Jurkat, Clone E6-1 (cell line): ENCODE data around the gene CAMTA1.
"Not testable (repeated sequence)": the region's sequence is repeated elsewhere in the genome, so short reads cannot be mapped to it uniquely, and the experiment has no call there.

Experiments
- DNase-seq: peaks from one replicate; pipeline ENCODE4 v3.0.0-alpha.2; 2011; ENCODE audit warnings: low read depth, low spot score
- H3K4me3 ChIP-seq: 2 replicates; pipeline ENCODE4 v1.5.1; 2011; ENCODE audit warnings: mild to moderate bottlenecking, low read length, control low read depth, moderate library complexity

Gene CAMTA1

GRCh38 chr1:6801966-6802365 is 16.7 kb downstream of the CAMTA1 start:
- no peak for DNase-seq

GRCh38 chr1:6802454-6802853 is 17.2 kb downstream of the CAMTA1 start:
- DNase-seq, result no peak
- no peak overlapping the region for H3K4me3 ChIP-seq

More at GRCh38 chr1:6801966-6802365, 16.7 kb downstream of the CAMTA1 start:
- no peak overlapping the region for H3K4me3 ChIP-seq

GRCh38 chr1:6802893-6803292 is 17.6 kb downstream of the CAMTA1 start:
- H3K4me3 ChIP-seq, result no peak overlapping the region
- no peak for DNase-seq

- no peak overlapping the region for H3K4me3 ChIP-seq
- no peak for DNase-seq
Measured at GRCh38 chr1:6803357-6803756, 18.1 kb downstream of the CAMTA1 start.

- H3K4me3 ChIP-seq, result no peak overlapping the region
- DNase-seq, result no peak
Measured at GRCh38 chr1:6805004-6805416, 19.8 kb downstream of the CAMTA1 start.

GRCh38 chr1:6807782-6808181 is 22.5 kb downstream of the CAMTA1 start:
- no peak for DNase-seq
- no peak overlapping the region for H3K4me3 ChIP-seq

- no peak overlapping the region for H3K4me3 ChIP-seq
- no peak for DNase-seq
Measured at GRCh38 chr1:6809461-6809860, 24.2 kb downstream of the CAMTA1 start.

- not testable (repeated sequence) for H3K4me3 ChIP-seq, DNase-seq
Measured at GRCh38 chr1:6810146-6810734, 25.0 kb downstream of the CAMTA1 start.

GRCh38 chr1:6811583-6811982 is 26.3 kb downstream of the CAMTA1 start:
- no peak overlapping the region for H3K4me3 ChIP-seq
- no peak for DNase-seq

- no peak for DNase-seq
- no peak overlapping the region for H3K4me3 ChIP-seq
Measured at GRCh38 chr1:6813165-6813564, 27.9 kb downstream of the CAMTA1 start.

GRCh38 chr1:6815726-6816125 is 30.5 kb downstream of the CAMTA1 start:
- H3K4me3 ChIP-seq, result no peak overlapping the region
- DNase-seq, result no peak

GRCh38 chr1:6819246-6820040 is 34.2 kb downstream of the CAMTA1 start:
- DNase-seq, result no peak

GRCh38 chr1:6820899-6821298 is 35.6 kb downstream of the CAMTA1 start:
- H3K4me3 ChIP-seq, result no peak overlapping the region
- no peak for DNase-seq

More at GRCh38 chr1:6819246-6820040, 34.2 kb downstream of the CAMTA1 start:
- H3K4me3 ChIP-seq, result no peak overlapping the region

- no peak overlapping the region for H3K4me3 ChIP-seq
- no peak for DNase-seq
Measured at GRCh38 chr1:6822530-6823359, 37.5 kb downstream of the CAMTA1 start.

GRCh38 chr1:6823793-6824192 is 38.5 kb downstream of the CAMTA1 start:
- DNase-seq, result no peak
- H3K4me3 ChIP-seq, result no peak overlapping the region

GRCh38 chr1:6824665-6825368 is 39.6 kb downstream of the CAMTA1 start:
- DNase-seq, result no peak
- no peak overlapping the region for H3K4me3 ChIP-seq

- DNase-seq, result no peak
- H3K4me3 ChIP-seq, result no peak overlapping the region
Measured at GRCh38 chr1:6825828-6826227, 40.6 kb downstream of the CAMTA1 start.

- H3K4me3 ChIP-seq, result no peak overlapping the region
- no peak for DNase-seq
Measured at GRCh38 chr1:6827079-6827478, 41.8 kb downstream of the CAMTA1 start.

GRCh38 chr1:6827630-6828165 is 42.4 kb downstream of the CAMTA1 start:
- no peak for DNase-seq
- no peak overlapping the region for H3K4me3 ChIP-seq
